Cardiac fibroblast (primary cell): ENCODE data around the gene PAPLN.

Experiments
- DNase-seq, 2 donors: peaks; one replicate each; pipeline versions ENCODE4 v3.0.0 to v3.0.0-alpha.2; 2010; ENCODE audit warnings: low read depth in 2 of 2
- H3K4me3 ChIP-seq, 2 donors: replicated peaks in 1 of 2; 1 replicate in 1 of 2; 2 replicates in 1 of 2; pipeline ENCODE4 v1.5.1; 2011; ENCODE audit warnings: low read depth in 2 of 2, low read length in 2 of 2, mild to moderate bottlenecking in 2 of 2, moderate library complexity in 1 of 2
- TF ChIP-seq, protein P1 (sequence below): IDR thresholded peaks from one replicate; pipeline ENCODE4 v1.5.1; 2011; ENCODE audit warnings: low read depth, mild to moderate bottlenecking, low read length, inconsistent platforms

Gene PAPLN

DNA sequence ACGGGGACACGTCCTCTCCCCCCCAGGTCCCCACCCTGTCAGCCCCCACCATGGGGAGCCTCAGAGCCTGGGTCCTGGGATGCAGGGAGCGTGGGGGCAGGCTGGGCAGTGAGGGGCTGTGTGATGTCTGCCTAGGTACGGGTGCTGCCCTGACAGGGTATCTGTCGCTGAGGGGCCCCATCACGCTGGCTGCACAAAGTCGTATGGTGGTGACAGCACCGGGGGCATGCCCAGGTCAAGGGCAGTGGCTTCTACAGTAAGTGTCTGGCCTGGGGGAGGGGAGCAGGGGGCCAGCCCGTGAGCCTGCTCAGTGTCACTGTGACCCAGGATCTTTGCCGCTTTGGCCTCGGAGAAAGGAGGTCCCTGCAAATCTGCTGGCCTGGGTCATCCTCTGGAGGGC, 23.3 kb downstream of the PAPLN start:
- TF ChIP-seq, protein P1, sequence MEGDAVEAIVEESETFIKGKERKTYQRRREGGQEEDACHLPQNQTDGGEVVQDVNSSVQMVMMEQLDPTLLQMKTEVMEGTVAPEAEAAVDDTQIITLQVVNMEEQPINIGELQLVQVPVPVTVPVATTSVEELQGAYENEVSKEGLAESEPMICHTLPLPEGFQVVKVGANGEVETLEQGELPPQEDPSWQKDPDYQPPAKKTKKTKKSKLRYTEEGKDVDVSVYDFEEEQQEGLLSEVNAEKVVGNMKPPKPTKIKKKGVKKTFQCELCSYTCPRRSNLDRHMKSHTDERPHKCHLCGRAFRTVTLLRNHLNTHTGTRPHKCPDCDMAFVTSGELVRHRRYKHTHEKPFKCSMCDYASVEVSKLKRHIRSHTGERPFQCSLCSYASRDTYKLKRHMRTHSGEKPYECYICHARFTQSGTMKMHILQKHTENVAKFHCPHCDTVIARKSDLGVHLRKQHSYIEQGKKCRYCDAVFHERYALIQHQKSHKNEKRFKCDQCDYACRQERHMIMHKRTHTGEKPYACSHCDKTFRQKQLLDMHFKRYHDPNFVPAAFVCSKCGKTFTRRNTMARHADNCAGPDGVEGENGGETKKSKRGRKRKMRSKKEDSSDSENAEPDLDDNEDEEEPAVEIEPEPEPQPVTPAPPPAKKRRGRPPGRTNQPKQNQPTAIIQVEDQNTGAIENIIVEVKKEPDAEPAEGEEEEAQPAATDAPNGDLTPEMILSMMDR = no peak
- H3K4me3 ChIP-seq = no peak overlapping the region
- DNase-seq = no peak

- TF ChIP-seq, protein P1 = no peak
- H3K4me3 ChIP-seq = no peak overlapping the region
- DNase-seq = no peak
These were observed 23.8 kb downstream of the PAPLN start for GRCh38 chr14:73261075-73261474.

GRCh38 chr14:73261520-73262426, 24.5 kb downstream of the PAPLN start:
- H3K4me3 ChIP-seq = no peak overlapping the region
- TF ChIP-seq, protein P1 = no peak
- no peak for DNase-seq

GRCh38 chr14:73262427-73263183, 25.3 kb downstream of the PAPLN start:
- TF ChIP-seq, protein P1 = no peak
- DNase-seq = no peak
- no peak overlapping the region for H3K4me3 ChIP-seq

DNA sequence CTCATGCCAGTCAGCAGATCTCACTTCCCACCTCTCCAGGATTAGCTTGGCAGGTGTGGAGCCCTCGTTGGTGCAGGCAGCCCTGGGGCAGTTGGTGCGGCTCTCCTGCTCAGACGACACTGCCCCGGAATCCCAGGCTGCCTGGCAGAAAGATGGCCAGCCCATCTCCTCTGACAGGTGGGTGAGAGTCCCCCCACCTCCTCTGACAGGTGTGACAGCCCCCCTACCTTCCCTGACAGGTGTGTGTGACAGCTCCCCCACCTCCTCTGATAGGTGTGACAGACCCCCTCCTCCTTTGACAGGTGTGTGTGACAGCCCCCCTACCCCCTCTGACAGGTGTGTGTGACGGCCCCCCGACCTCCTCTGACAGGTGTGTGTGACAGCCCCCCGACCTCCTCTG, 26.3 kb downstream of the PAPLN start:
- no peak for DNase-seq
- H3K4me3 ChIP-seq = no peak overlapping the region
- TF ChIP-seq, protein P1 = no peak

GRCh38 chr14:73264080-73264884, 27.0 kb downstream of the PAPLN start:
- no peak overlapping the region for H3K4me3 ChIP-seq
- TF ChIP-seq, protein P1 = no peak
- DNase-seq = no peak
